ENCODE data around the gene NWD2.

Gene NWD2

GRCh38 chr4:37464373-37465128, 220.0 kb downstream of the NWD2 start:
- no peak for DNase-seq (ENCODE audit: low spot score)
- FAIRE-seq, result no peak

GRCh38 chr4:37465296-37465695, 220.8 kb downstream of the NWD2 start:
- FAIRE-seq (no peak), DNase-seq (ENCODE audit: low spot score) (no peak)

- FAIRE-seq (no peak), DNase-seq (ENCODE audit: low spot score) (no peak)
These were observed 221.3 kb downstream of the NWD2 start for GRCh38 chr4:37465845-37466244.

- FAIRE-seq (no peak), DNase-seq (ENCODE audit: low spot score) (no peak)
These were observed 222.7 kb downstream of the NWD2 start for GRCh38 chr4:37467223-37467622.

- FAIRE-seq (no peak), DNase-seq (ENCODE audit: low spot score) (no peak)
These were observed 223.3 kb downstream of the NWD2 start for GRCh38 chr4:37467824-37468223.

- FAIRE-seq (no peak), DNase-seq (ENCODE audit: low spot score) (no peak)
These were observed 224.7 kb downstream of the NWD2 start for GRCh38 chr4:37469286-37469685.

GRCh38 chr4:37470245-37470644, 225.7 kb downstream of the NWD2 start:
- DNase-seq (ENCODE audit: low spot score) (no peak), FAIRE-seq (no peak)

GRCh38 chr4:37471093-37471492, 226.6 kb downstream of the NWD2 start:
- no peak for DNase-seq (ENCODE audit: low spot score)
- no peak for FAIRE-seq

- no peak for DNase-seq (ENCODE audit: low spot score)
- no peak for FAIRE-seq
These were observed 227.4 kb downstream of the NWD2 start for GRCh38 chr4:37471971-37472370.

- DNase-seq (ENCODE audit: low spot score) (no peak), FAIRE-seq (peak; percentile 27)
These were observed 229.3 kb downstream of the NWD2 start for GRCh38 chr4:37473807-37474206.

GRCh38 chr4:37475087-37475486, 230.5 kb downstream of the NWD2 start:
- FAIRE-seq (no peak), DNase-seq (ENCODE audit: low spot score) (no peak)

- DNase-seq (ENCODE audit: low spot score) (no peak), FAIRE-seq (no peak)
These were observed 231.2 kb downstream of the NWD2 start for GRCh38 chr4:37475776-37476175.

GRCh38 chr4:37476256-37476655, 231.7 kb downstream of the NWD2 start:
- DNase-seq (ENCODE audit: low spot score) (no peak), FAIRE-seq (no peak)

GRCh38 chr4:37476691-37477090, 232.1 kb downstream of the NWD2 start:
- no peak for DNase-seq (ENCODE audit: low spot score)
- FAIRE-seq, result no peak

- DNase-seq (ENCODE audit: low spot score), result no peak
These were observed 232.6 kb downstream of the NWD2 start for GRCh38 chr4:37477126-37477525.

GRCh38 chr4:37478151-37478550, 233.6 kb downstream of the NWD2 start:
- FAIRE-seq (no peak), DNase-seq (ENCODE audit: low spot score) (no peak)

More at GRCh38 chr4:37477126-37477525, 232.6 kb downstream of the NWD2 start:
- FAIRE-seq, result no peak

- DNase-seq (ENCODE audit: low spot score), result no peak
- no peak for FAIRE-seq
These were observed 236.0 kb downstream of the NWD2 start for GRCh38 chr4:37480509-37480908.

- DNase-seq (ENCODE audit: low spot score) (no peak), FAIRE-seq (no peak)
These were observed 237.1 kb downstream of the NWD2 start for GRCh38 chr4:37481547-37482122.

- no peak for DNase-seq (ENCODE audit: low spot score)
- FAIRE-seq, result no peak
These were observed 237.8 kb downstream of the NWD2 start for GRCh38 chr4:37482236-37482913.

GRCh38 chr4:37483610-37484009, 239.1 kb downstream of the NWD2 start:
- no peak for FAIRE-seq

GRCh38 chr4:37486166-37486565, 241.6 kb downstream of the NWD2 start:
- FAIRE-seq (no peak), DNase-seq (ENCODE audit: low spot score) (no peak)

More at GRCh38 chr4:37483610-37484009, 239.1 kb downstream of the NWD2 start:
- DNase-seq (ENCODE audit: low spot score), result no peak

GRCh38 chr4:37487668-37488067, 243.1 kb downstream of the NWD2 start:
- DNase-seq (ENCODE audit: low spot score) (no peak), FAIRE-seq (no peak)

- FAIRE-seq (peak; percentile 5), DNase-seq (ENCODE audit: low spot score) (no peak)
These were observed 245.2 kb downstream of the NWD2 start for GRCh38 chr4:37489697-37490096.
